COLO829 (cell line): Measurements from ENCODE around the gene NELFA.

Experiments
- DNase-seq: peaks from one replicate; pipeline ENCODE4 v3.0.0; 2012; ENCODE audit warnings: low spot score

NELFA gene

DNA sequence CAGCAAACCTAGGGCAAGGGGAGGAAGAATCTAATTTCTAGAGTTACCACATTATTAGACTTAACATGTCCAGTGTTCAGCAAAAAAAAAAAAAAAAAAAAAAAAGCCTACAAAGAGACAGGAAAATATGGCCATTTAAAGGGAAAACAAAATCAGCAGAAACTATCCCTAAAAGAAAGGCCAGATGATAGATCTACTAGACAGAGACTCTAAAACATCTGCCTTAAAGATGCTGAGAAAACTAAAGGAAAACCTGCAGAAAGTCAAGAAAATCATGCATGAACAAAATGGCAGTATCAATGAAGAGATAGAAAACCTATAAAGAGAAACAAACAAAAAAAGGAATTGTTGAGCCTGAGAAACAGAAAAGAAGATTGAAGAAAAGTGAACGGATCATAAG, 43.8 kb downstream of the NELFA start:
- DNase-seq = no peak

- DNase-seq = no peak
Measured at GRCh38 chr4:1964443-1964842, 44.3 kb downstream of the NELFA start.

- no peak for DNase-seq
Measured at GRCh38 chr4:1962980-1963379, 45.8 kb downstream of the NELFA start.

- no peak for DNase-seq
Measured at GRCh38 chr4:1961563-1961962, 47.2 kb downstream of the NELFA start.

DNA sequence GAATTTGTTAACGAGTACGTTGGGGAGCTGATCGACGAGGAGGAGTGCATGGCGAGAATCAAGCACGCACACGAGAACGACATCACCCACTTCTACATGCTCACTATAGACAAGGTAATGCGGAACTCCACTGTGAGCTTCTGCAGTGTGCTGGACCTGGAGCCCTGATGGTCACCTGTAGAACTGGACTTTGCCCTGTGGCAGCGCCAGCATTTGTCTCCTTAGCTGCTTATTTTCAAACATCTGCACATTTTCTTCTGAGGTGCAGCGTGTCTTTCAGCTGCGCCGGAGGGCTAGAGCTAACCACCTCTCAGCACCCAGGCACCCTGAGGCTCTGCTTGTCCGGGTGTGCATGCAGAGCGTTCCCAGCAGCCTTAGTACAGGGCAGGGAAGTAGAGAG, 47.7 kb downstream of the NELFA start:
- DNase-seq = no peak

DNA sequence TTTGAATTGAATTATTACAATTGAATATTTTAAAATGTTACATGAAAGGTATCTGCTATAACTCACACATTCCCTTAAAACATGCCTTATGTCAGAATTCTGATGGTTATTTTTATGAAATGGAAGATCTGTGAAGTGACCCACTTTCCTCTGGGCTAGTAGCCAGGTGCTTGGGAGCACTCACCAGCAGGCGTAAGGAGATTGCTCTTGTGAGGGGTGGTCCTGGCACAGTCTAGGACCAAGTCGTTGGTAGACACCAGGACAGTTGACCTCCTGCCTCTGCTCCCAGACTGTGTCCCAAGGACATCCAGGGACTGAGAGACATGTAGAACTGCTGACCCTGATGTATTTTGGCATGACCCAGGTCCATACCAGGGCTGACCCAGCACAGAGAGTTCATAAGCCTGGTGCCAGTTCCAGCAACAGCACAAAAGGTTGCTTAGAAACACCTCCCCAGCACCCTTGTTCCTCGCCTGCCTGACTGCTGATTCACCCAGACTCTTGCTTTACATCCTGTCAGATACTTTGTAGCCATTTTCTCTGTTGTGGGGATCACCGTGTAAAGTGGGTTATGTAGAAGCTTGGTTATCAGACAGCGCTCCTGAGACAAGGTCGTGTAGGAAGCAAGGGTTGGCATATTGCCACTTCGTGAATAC, 48.5 kb downstream of the NELFA start:
- DNase-seq = no peak

DNA sequence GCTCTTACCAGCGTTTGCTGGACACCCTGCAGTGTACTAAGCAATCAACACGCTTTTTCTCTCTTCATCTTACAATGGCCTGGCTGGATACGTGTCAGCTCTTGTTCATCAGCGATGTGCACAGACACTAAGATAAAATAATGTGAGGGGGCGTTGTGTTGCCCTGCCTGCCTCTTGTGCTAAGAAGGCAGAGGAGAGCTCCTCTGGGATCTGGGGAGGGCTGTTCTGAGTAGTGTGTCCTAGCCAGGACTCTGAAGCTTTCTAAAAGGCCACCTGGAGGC, 49.7 kb downstream of the NELFA start:
- no peak for DNase-seq

DNA sequence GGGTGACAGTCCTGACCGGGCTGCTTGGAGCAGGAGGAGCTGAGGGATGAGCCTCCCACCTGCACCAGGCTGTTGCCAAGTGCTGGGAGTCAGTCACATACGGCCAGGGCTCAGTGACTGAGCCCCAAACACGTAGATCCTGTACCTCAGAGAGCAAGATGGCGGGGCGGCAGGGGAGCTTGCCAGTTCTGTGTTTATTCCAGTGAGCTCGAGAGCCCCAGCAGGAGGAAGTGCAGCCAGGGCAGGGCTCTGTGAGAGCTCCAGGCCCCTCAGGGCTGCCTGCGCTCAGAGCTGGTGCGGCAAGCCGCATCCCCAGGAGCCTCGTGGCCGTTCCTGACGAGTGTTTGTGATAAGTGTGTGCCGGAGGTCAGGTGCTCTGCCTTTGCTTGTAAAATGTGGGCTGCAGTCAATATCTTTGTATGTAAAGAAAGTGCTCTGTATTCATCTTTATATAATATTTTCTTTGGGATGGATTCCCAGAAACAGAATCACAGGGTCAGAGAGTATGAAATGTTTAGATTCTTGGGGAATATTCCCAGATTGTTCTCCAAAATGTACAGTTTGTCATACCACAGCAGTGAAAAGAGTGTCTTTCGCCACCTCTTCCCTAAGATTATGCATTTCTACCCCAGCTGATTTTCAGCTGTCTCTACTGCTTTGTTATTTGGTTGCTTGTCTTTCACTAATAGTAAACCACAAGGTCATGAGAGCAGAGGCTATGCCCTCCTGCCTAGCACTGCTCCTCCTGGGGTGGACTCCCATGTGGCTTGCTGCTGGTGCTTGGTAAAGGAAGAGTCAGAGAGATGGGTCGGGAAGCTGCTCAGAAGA, 50.3 kb downstream of the NELFA start:
- no peak for DNase-seq

- no peak for DNase-seq
Measured at GRCh38 chr4:1956631-1957030, 52.1 kb downstream of the NELFA start.

DNA sequence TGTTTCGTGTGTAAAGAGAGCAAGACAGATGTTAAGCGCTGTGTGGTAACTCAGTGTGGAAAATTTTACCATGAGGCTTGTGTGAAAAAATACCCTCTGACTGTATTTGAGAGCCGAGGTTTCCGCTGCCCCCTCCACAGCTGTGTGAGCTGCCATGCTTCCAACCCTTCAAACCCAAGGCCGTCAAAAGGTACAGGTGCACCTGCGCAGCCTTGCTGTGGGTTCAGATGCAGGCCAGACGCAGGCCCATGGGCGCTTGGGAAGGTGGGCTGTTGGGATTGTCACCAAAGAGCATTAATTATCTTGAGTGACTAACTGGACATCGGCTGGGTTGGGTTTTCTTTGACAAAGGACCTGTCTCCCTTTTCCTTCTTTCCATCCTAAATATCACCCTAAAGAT, 55.4 kb downstream of the NELFA start:
- DNase-seq = no peak

- no peak for DNase-seq
Measured at GRCh38 chr4:1952719-1953118, 56.1 kb downstream of the NELFA start.

- no peak for DNase-seq
Measured at GRCh38 chr4:1952058-1952700, 56.6 kb downstream of the NELFA start.

GRCh38 chr4:1950369-1950768, 58.4 kb downstream of the NELFA start:
- DNase-seq = no peak

DNA sequence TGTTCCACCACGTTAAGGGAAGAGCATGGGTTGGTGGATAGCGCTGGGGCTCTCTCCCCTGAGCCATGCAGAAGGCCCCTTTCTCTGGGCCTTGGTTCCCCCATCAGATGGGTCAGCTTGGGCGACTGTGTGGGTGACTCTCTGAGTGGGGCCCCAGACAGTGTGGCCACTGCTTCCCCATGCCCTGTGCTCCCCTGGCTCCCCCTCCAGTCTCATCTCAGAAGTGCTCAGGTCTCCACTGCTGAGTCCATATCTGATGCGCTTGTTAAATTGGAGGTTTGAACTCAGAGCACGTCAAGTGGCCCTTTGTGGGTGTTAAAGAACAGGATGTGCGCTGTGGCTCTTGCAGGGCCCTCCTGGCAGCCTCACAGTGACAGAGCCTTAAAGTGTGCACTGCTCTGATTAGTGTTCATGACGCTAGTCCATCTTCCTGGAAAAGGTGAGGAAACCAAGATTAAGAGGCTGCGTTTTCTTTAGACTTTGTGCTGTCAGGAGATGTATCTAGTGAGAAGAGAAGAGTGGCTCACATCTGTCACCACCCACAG, 59.8 kb downstream of the NELFA start:
- DNase-seq = no peak

DNA sequence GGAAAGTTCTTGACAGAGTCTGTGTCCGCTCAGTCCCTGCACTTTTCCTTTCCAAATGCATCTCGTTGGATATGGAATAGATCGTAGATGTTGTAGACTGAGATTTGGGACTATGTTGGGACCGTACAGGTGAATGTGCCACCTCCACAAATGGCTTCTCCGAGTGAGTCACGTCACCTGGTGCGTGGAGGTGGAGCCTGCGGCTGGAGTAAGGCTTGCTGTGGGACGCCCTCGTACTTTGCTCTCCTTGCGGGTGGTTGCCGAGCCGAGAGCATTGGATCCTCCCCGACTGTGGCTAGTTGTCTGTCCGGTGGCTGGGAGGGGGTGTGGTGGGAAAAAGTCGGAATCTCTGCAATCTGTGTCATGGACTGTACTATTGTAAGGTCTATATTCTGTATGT, 60.5 kb downstream of the NELFA start:
- DNase-seq = no peak

- DNase-seq = no peak
Measured at GRCh38 chr4:1945912-1946311, 62.9 kb downstream of the NELFA start.

DNA sequence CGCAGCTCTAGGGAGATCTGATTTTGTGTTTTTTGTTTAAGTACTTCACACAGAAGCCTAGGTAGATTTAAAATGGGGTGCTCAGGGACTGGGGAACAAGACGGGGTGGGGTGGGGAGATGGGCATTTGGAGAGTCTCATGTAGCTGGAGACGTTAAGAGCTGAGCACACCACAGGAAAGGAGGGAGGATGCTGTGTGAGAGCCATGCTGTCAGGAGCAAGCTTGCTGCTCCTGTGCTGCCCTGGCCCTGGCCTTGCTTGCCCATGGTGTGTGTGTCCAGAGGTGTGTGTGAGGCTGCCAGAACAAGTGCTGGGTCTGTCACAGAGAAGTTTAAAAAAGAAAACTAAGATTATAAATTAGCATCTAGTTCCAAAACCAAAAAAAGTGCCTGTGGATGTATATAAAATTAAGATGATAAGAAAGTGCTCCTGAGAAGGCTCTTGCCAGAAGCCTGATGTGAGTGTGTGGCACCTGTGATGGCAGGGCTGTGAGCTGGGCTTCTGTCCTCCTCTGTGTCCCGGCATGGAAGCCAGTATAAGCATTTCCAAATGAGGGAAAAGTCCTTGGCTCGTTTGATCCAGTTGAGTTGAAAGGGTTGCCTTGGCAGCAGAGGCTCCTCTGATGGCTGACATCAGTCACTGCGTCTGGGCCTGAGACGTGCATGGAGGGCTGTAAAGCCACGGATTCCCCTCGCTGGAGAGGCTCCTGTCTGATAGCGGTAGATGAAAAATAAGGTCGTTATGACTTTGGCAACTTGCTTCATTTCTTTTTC, 63.5 kb downstream of the NELFA start:
- DNase-seq = no peak

DNA sequence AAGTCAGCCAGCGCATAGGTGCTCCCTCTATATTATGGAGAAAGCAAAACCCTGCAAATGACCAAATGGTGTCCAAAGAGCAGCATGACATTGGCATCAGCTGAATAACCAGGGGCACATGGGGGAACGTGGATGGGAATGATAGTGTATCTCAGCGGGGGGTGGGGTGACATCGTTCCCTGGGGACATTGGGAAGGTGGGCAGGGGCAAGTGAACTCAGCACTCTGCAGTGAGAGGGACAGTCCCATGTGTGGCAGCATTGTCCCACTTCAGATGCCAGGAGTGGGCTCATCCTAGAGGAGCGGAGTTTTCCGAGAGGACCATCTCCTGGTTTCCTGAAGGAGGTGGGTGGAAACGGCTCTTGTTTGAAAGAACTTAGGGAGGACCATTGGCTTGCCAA, 64.8 kb downstream of the NELFA start:
- no peak for DNase-seq

GRCh38 chr4:1940566-1940965, 68.2 kb downstream of the NELFA start:
- DNase-seq = no peak

GRCh38 chr4:1939664-1940509, 68.9 kb downstream of the NELFA start:
- DNase-seq = peak; percentile 17

DNA sequence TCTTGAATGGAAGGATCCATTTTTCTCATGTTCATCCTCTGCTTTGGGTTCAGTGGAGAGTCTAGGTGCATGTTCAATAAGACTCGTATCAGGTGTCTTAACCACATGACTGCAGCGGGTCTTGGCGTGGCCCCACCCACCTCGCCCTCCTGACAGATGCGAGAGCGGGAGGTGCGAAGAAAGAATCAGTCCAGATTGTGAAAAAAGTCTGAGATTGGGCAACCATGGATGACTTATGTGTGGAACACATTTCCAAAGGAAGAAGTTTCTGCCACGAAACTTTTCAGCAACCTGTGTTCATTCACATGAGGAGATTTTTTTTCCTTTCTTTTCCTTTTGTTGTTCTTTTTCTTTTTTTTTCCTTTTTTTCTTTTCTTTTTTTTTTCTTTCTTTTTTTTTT, 70.7 kb downstream of the NELFA start:
- DNase-seq = no peak

DNA sequence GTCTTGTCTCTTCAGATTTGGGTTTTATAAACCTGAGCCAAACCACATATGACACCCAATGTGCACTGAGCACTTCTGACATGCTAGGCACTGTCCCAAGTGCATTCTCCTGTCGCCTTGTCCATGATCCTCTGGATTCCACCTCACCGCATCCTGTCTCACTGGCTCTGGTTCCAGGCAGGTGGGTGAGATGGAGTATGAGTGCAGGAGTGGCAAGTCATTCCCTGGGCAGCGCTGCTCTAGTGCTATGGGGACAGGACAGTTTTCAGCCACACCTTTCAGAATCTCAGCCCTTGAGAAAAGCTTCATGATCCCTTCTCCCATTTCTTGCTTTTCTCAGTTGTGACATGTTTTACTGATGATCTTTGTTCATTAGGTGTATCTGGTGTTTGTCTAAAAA, 71.2 kb downstream of the NELFA start:
- no peak for DNase-seq
